ENCODE data around the gene AK8. TPM values are rescaled to one million over a fixed set of nuclear protein-coding genes. Genes with fewer than 3 reads are reported as not detected.

Gene AK8
- total and polyA plus RNA-seq, 2 of the 4 experiments (the other 2 are of a cell fraction): under 0.01 to 0.09 TPM

DNA sequence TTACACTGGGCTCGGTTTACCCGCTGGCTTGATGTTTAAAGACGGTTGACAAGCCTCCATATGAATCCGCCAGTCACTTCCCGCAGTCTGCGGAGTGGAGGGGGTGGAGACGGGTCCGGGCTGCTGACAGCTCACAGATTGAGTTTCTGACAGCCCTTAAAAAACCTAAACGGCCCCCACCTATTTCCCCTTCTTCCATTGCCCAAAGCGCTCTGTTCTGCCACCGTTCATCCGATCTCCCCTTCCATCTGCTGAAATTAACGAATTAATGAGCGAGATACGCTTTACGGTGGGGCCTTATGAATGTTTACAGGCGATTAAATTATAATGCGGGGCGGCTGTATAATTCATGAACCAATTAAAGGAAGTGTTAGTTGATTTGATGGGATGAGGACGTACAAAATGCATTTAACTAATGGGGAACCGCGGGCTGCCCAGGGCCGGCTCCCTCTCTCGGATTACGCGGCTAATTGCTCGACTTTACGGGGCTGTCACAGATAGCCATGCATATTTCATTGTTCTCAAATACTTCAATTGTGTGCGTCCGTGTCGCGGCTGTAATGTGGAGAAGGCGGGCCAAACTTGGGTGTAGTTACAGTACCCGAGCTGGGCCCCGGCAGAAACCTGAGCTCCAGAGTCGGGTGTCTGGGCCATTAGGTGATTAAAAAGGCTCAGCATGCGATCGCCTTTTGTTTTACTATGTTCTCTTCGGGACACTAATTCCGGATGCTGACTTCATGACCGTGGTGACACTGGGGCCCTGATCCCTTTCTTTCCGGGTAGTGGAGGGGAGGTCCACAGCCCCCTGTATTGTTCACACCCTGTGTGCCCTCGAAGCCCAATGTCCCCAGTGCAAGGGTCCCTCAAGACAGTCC is 133.0 kb downstream of the AK8 start:
- H3K4me2 ChIP-seq (ENCODE audit: low read depth, low read length): no peak overlapping the region
- H4K20me1 ChIP-seq (ENCODE audit: insufficient read depth, low read length): no peaks in the 10 kb centered on the region
- H2AK5ac ChIP-seq (ENCODE audit: low read depth, low read length): no peak overlapping the region
- H4K91ac ChIP-seq (ENCODE audit: insufficient read depth, low read depth, low read length): no peak overlapping the region
- 13% methylated on average over 5 of the region's 43 CpGs; no CpG with 5 or more reads in 1 of the 2 experiments for WGBS, 2 experiments (ENCODE audit: extremely low coverage in 2 of 2, insufficient read length in 1 of 2)
- H4K5ac ChIP-seq (ENCODE audit: low read depth, low read length): no peak overlapping the region
- H3K18ac ChIP-seq (ENCODE audit: low read depth, low read length): no peak overlapping the region
- no peak for ATAC-seq (ENCODE audit: low read depth)
- no peak overlapping the region for H3K14ac ChIP-seq (replicated peaks; ENCODE audit: low read depth, low read length)
- no peak overlapping the region for H2BK5ac ChIP-seq (ENCODE audit: low read depth, low read length, poor library complexity, severe bottlenecking)
- no peak overlapping the region for H3K9ac ChIP-seq (ENCODE audit: low read depth, low read length)
- no peak for TF ChIP-seq MAFK (IDR thresholded peaks at IDR 0.05; ENCODE audit: low read depth, low read length)
- no peak for TF ChIP-seq CTCF (conservative IDR thresholded peaks at IDR 0.05; ENCODE audit: low read depth, low read length)
- TF ChIP-seq RFX5 (IDR thresholded peaks at IDR 0.05; ENCODE audit: low read depth, low read length): no peak
- no peak for TF ChIP-seq FOS (IDR thresholded peaks at IDR 0.05; ENCODE audit: low read depth, low read length)
- no peak for TF ChIP-seq MXI1 (IDR thresholded peaks at IDR 0.05; ENCODE audit: borderline replicate concordance, low read depth, low read length)
- TF ChIP-seq, protein P1, sequence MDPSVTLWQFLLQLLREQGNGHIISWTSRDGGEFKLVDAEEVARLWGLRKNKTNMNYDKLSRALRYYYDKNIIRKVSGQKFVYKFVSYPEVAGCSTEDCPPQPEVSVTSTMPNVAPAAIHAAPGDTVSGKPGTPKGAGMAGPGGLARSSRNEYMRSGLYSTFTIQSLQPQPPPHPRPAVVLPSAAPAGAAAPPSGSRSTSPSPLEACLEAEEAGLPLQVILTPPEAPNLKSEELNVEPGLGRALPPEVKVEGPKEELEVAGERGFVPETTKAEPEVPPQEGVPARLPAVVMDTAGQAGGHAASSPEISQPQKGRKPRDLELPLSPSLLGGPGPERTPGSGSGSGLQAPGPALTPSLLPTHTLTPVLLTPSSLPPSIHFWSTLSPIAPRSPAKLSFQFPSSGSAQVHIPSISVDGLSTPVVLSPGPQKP (IDR thresholded peaks at IDR 0.05; ENCODE audit: borderline replicate concordance, low read depth, low read length): no peak
- no peak for TF ChIP-seq SMC3 (IDR thresholded peaks at IDR 0.05; ENCODE audit: low read depth, low read length)
- no peak for TF ChIP-seq RCOR1 (IDR thresholded peaks at IDR 0.05; ENCODE audit: insufficient replicate concordance, low read length)
- no peak overlapping the region for H3K56ac ChIP-seq (ENCODE audit: extremely low read depth, insufficient read depth, low read length)
- H2BK120ac ChIP-seq (ENCODE audit: low read depth, low read length): no peak overlapping the region
- ChIA-PET POLR2A (ENCODE audit: unreplicated experiment) (no interaction called here), CTCF (no interaction called here)
- no peak overlapping the region for H4K8ac ChIP-seq (ENCODE audit: low read depth in 2 of 2, low read length in 2 of 2)
- intact Hi-C loops (cut with micrococcal nuclease) (no loop called here), in situ Hi-C loops (cut with MboI; ENCODE audit: low sequenced_read_pairs) (no loop called here), dilution Hi-C loops (cut with HindIII; ENCODE audit: low sequenced_read_pairs, unreplicated experiment) (no loop called here)
- H3K9me3 ChIP-seq (ENCODE audit: control insufficient read depth, insufficient read depth, low read length): peaks cover 7% of the 10 kb centered on the region
- no peak overlapping the region for H3K4ac ChIP-seq (ENCODE audit: low read depth, low read length)
- H3K27ac ChIP-seq (ENCODE audit: insufficient read depth, low read length): no peak overlapping the region
- no peaks in the 10 kb centered on the region for H3K4me1 ChIP-seq (ENCODE audit: control insufficient read depth, insufficient read depth, low read length)
- H2AK9ac ChIP-seq (replicated peaks; ENCODE audit: low read depth, low read length, poor library complexity): no peak overlapping the region
- no peak for DNase-seq
- no TSS peak for BruUV-seq (replicated peaks)
- H2BK20ac ChIP-seq (ENCODE audit: low read depth, low read length): no peak overlapping the region
- H2AFZ ChIP-seq (replicated peaks; ENCODE audit: low read length, poor library complexity): no peak overlapping the region
- H3K36me3 ChIP-seq (ENCODE audit: control insufficient read depth, insufficient read depth, low read length): no peaks in the 10 kb centered on the region
- no peaks in the 10 kb centered on the region for H3K79me1 ChIP-seq (ENCODE audit: low read depth in 1 of 2, low read length in 2 of 2)
- H2BK15ac ChIP-seq (ENCODE audit: low read depth, low read length): no peak overlapping the region
- peaks cover 61% of the 10 kb centered on the region for H3K27me3 ChIP-seq (ENCODE audit: control insufficient read depth, insufficient read depth, low read length)
- no peak overlapping the region for H3K4me3 ChIP-seq (ENCODE audit: insufficient read depth, low read depth, low read length)
- no peak overlapping the region for H3K23ac ChIP-seq (ENCODE audit: low read depth, low read length)
- H3K9me1 ChIP-seq (ENCODE audit: insufficient read depth, low read length): no peaks in the 10 kb centered on the region

All from IMR-90 (cell line).